Keratinocyte (primary cell): ENCODE measurements around the gene ARHGAP24. TPM values are rescaled to one million over a fixed set of nuclear protein-coding genes. Genes with fewer than 3 reads are reported as not detected.

Source experiments
- DNase-seq: peaks from one replicate; pipeline ENCODE4 v3.0.0-alpha.2; 2011; ENCODE audit warnings: low read depth, missing footprints, low spot score
- FAIRE-seq: peaks from 2 replicates; lab custom pipeline; 2011; peaks lifted over from hg19 to GRCh38; lab: Jason Lieb, UNC
- H2AFZ ChIP-seq: 2 replicates; pipeline ENCODE4 v1.6.0; 2012; ENCODE audit warnings: low read length, control low read depth, inconsistent platforms; ENCODE audit not compliant: control insufficient read depth
- H3K27ac ChIP-seq: 2 replicates; pipeline ENCODE4 v1.5.1; 2011; ENCODE audit warnings: low read length; ENCODE audit not compliant: control insufficient read depth, insufficient read depth
- H3K27me3 ChIP-seq: 3 replicates; pipeline ENCODE4 v1.6.0; 2011; ENCODE audit warnings: low read length; ENCODE audit not compliant: control insufficient read depth, insufficient read depth; ENCODE audit errors: extremely low read depth
- H3K36me3 ChIP-seq, 2 experiments: 2 replicates in 1 of 2; 3 replicates in 1 of 2; pipeline ENCODE4 v1.5.1; 2011; ENCODE audit warnings: low read length in 2 of 2, mild to moderate bottlenecking in 1 of 2; ENCODE audit not compliant: control insufficient read depth in 2 of 2, insufficient read depth in 2 of 2; ENCODE audit errors: extremely low read depth in 1 of 2
- H3K4me1 ChIP-seq: 3 replicates; pipeline ENCODE4 v1.5.1; 2011; ENCODE audit warnings: low read length; ENCODE audit not compliant: control insufficient read depth, insufficient read depth; ENCODE audit errors: extremely low read depth
- H3K4me2 ChIP-seq: 3 replicates; pipeline ENCODE4 v1.6.0; 2011; ENCODE audit warnings: low read depth, low read length; ENCODE audit not compliant: control insufficient read depth, insufficient read depth; ENCODE audit errors: extremely low read depth
- H3K4me3 ChIP-seq, 3 experiments: fragments of 200-600 bp in 1 of 3; sonication (generic) in 1 of 3; 2 replicates in 2 of 3; 3 replicates in 1 of 3; pipeline ENCODE4 v1.5.1; 2011 to 2016; ENCODE audit warnings: low read length in 3 of 3, mild to moderate bottlenecking in 3 of 3, control low read depth in 2 of 3, inconsistent platforms in 1 of 3, low read depth in 1 of 3, mixed read lengths in 1 of 3, mixed run types in 1 of 3, moderate library complexity in 1 of 3; ENCODE audit not compliant: control insufficient read depth in 2 of 3, insufficient read depth in 2 of 3; ENCODE audit errors: extremely low read depth in 1 of 3
- H3K79me2 ChIP-seq: 2 replicates; pipeline ENCODE4 v1.6.0; 2012; ENCODE audit warnings: low read length; ENCODE audit not compliant: control insufficient read depth, insufficient read depth
- H3K9ac ChIP-seq: 3 replicates; pipeline ENCODE4 v1.6.0; 2011; ENCODE audit warnings: low read length; ENCODE audit not compliant: control insufficient read depth, insufficient read depth; ENCODE audit errors: extremely low read depth
- H3K9me1 ChIP-seq: 3 replicates; pipeline ENCODE4 v1.6.0; 2011; ENCODE audit warnings: low read length; ENCODE audit not compliant: control insufficient read depth, insufficient read depth; ENCODE audit errors: extremely low read depth
- H3K9me3 ChIP-seq: 2 replicates; pipeline ENCODE4 v1.5.1; 2012; ENCODE audit warnings: low read depth, low read length; ENCODE audit not compliant: control insufficient read depth
- H4K20me1 ChIP-seq: 3 replicates; pipeline ENCODE4 v1.6.0; 2011; ENCODE audit warnings: low read length; ENCODE audit not compliant: control insufficient read depth, insufficient read depth; ENCODE audit errors: extremely low read depth
- CTCF ChIP-seq, 3 experiments: IDR thresholded peaks in 1 of 3; conservative IDR thresholded peaks in 1 of 3; optimal IDR thresholded peaks in 1 of 3; 2 replicates in 2 of 3; 3 replicates in 1 of 3; pipeline versions ENCODE3 to v1.5.1; 2011; ENCODE audit warnings: low read length in 3 of 3, mild to moderate bottlenecking in 3 of 3, moderate library complexity in 2 of 3, control low read depth in 1 of 3, inconsistent platforms in 1 of 3; ENCODE audit not compliant: insufficient read depth in 2 of 3; ENCODE audit errors: extremely low read depth in 1 of 3
- EZH2 ChIP-seq: IDR thresholded peaks from one replicate; pipeline ENCODE4 v1.6.1; 2012; ENCODE audit warnings: inconsistent platforms, mild to moderate bottlenecking, low read length, moderate library complexity
- dilution Hi-C: fragments of 300-500 bp; cut with MboI; formaldehyde crosslinking; loops from one replicate; pipeline ENCODE4 v1.7.0; 2020; ENCODE audit warnings: low sequenced_read_pairs; ENCODE audit not compliant: extremely low pct_ligation_motif_present
- polyA plus RNA-seq, 5 experiments: library from polyadenylated mRNA; depleted of rRNA in 3 of 5; stranded (reverse) in 3 of 5; stranded (forward) in 1 of 5; unstranded in 1 of 5; fragments of >200 nt; gene quantifications; 1 replicate in 1 of 5; 2 replicates in 3 of 5; 3 replicates in 1 of 5; pipeline versions ENCODE4 v1.2.1 to v1.2.3, GENCODE V29; 2011 to 2012; ENCODE audit warnings: missing spikeins in 2 of 5, low read depth in 1 of 5, low replicate concordance in 1 of 5

Gene ARHGAP24
- polyA plus RNA-seq, 1 donor (not counting 4 experiments of a cell fraction or from before 2014, with no cell fraction given): 0.87 TPM

- no peaks in the 10 kb centered on the region for H3K79me2 ChIP-seq
- no peak for DNase-seq
- H3K4me1 ChIP-seq: no peaks in the 10 kb centered on the region
- TF ChIP-seq CTCF (optimal IDR thresholded peaks at IDR 0.05 in 1 of 3, IDR thresholded peaks at IDR 0.05 in 1 of 3, conservative IDR thresholded peaks at IDR 0.05 in 1 of 3; ENCODE audit: extremely low read depth in 1 of 3, insufficient read depth in 2 of 3, low read length in 3 of 3) (no peak), EZH2 (no peak)
- H3K9me1 ChIP-seq: no peaks in the 10 kb centered on the region
- dilution Hi-C loops: no loop called here
- H3K36me3 ChIP-seq: no peaks in the 10 kb centered on the region
- no peak overlapping the region for H3K9ac ChIP-seq
- no peaks in the 10 kb centered on the region for H4K20me1 ChIP-seq
- H3K4me3 ChIP-seq: no peak overlapping the region
- no peaks in the 10 kb centered on the region for H3K27me3 ChIP-seq
- no peak overlapping the region for H3K27ac ChIP-seq
- H3K9me3 ChIP-seq: no peaks in the 10 kb centered on the region
- H3K4me2 ChIP-seq: no peak overlapping the region
- FAIRE-seq: no peak
- no peak overlapping the region for H2AFZ ChIP-seq
These were observed 128.7 kb downstream of the ARHGAP24 start for GRCh38 chr4:85603437-85604336.

- H3K27me3 ChIP-seq: no peaks in the 10 kb centered on the region
These were observed 131.6 kb downstream of the ARHGAP24 start for GRCh38 chr4:85606505-85606904.

More at GRCh38 chr4:85606505-85606904, 131.6 kb downstream of the ARHGAP24 start:
- Histone ChIP-seq H3K4me2 (no peak overlapping the region), H3K4me3 (no peak overlapping the region), H3K9me3 (no peaks in the 10 kb centered on the region), H3K4me1 (no peaks in the 10 kb centered on the region), H3K27ac (no peak overlapping the region), H3K36me3 (no peaks in the 10 kb centered on the region), H3K79me2 (no peaks in the 10 kb centered on the region), H3K9ac (no peak overlapping the region), H3K9me1 (no peaks in the 10 kb centered on the region), H2AFZ (no peak overlapping the region), H4K20me1 (no peaks in the 10 kb centered on the region)
- no peak for DNase-seq
- dilution Hi-C loops: no loop called here
- no peak for TF ChIP-seq CTCF (optimal IDR thresholded peaks at IDR 0.05 in 1 of 3, IDR thresholded peaks at IDR 0.05 in 1 of 3, conservative IDR thresholded peaks at IDR 0.05 in 1 of 3; ENCODE audit: extremely low read depth in 1 of 3, insufficient read depth in 2 of 3, low read length in 3 of 3)
- TF ChIP-seq EZH2: no peak
- no peak for FAIRE-seq
